Dermis blood vessel endothelial cell (primary cell): Measurements from ENCODE around the gene BATF3. TPM values are rescaled to one million over a fixed set of nuclear protein-coding genes. Genes with fewer than 3 reads are reported as not detected.
"Not testable (repeated sequence)": the region's sequence is repeated elsewhere in the genome, so short reads cannot be mapped to it uniquely, and the experiment has no call there.

Experiments used
- DNase-seq: peaks from one replicate; pipeline ENCODE4 v3.0.0; 2010
- total RNA-seq: library from RNA; depleted of rRNA; stranded (reverse); fragments of >200 nt; gene quantifications from 2 replicates; pipeline ENCODE4 v1.2.3, GENCODE V29; 2014

BATF3 gene
- total RNA-seq, 1 donor from 2014 or later: 2.4 TPM

DNA sequence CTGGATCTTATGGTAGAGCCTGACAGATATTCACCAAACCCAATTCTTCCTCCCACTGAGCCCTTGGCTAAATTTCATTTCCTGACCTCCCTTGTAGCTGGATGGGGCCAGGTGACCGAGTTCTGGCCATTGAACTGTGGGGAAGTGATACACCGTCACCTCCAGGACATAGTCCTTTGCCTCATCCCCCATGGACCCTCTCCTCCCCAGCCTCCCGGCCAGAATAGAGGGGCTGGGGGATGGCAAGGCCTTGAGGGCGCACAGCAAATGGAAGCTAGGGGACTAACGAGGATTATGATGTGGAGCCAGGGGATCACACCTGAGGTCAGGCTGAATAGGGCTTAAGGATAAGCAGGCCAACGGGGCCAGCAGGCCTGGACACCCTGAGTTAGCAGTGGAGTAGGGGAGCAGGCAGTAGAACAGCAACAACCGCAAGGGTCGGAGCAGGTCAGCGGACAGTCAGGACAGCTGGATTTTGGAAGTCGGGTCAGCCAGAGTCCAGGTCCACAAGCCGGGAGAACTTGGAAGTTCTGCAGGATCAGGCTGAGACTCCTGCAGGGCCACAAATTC, 15.0 kb downstream of the BATF3 start:
- DNase-seq: no peak

DNA sequence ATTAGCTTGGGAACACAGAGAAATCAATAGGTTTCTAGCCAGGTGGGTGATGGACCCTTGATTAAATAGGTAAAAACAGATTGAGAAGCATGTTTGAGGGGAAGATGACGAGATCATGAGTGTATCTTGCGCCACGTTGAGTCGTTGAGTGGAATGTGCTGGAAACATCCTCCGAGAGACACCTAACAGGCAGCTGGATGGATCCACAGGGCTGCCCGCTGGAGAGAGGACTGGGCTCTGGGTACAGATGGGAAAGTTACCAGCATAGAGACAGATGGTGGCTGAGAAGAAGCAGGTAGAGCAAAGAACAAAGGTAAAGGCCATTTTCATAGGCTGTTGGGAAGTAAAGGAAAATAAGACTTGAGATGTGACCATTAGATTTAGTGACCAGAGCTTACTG, 15.6 kb downstream of the BATF3 start:
- DNase-seq: no peak

DNA sequence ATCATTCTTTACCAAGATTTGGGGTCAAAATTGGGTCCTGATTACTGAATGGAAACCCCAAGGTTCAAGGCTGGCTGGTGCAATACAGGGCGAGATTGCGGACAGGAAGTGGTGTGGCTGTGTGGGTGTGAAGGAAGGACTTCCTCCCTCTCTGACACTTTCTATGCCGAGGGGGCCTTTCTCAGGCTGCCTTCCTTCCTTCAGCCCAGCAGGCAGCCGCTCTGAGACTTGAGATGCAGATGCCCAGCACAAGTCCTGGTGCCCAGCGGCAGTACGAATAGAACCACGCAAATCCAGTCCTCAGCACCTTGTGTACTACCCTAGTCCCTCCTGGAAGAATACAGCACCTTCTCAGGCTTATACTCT, 16.3 kb downstream of the BATF3 start:
- no peak for DNase-seq

DNA sequence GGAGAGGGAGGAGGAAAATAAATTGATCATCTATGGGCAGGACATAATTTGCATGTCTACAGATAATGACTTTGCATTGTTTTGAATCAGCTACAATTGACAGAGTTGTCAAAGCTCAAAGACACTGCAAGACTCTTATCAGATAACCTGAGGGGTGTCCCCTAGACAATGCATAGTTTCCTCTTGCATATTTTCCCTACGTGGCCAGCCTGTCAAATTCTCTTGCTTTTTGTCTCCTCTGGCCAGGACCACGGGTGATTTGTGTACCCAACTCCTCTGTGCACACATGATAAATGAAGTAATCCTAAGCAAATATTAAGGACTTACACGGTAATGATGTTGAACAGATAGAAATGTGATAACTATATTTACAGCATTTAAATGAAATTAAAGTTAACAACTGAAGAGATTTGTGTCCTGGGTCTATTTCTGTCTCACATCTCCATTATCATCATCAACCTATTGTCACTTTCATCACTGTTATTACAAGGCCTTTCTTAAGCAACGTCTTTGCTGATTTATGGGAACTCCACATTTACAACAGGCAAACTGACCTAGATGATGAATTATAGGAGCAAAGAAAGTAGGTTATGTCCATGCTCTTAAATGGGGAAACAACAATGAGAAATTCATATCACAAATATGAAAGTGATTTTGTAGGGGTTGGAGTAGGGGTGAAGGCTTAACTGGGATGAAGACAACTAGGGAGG, 18.8 kb downstream of the BATF3 start:
- DNase-seq: no peak

DNA sequence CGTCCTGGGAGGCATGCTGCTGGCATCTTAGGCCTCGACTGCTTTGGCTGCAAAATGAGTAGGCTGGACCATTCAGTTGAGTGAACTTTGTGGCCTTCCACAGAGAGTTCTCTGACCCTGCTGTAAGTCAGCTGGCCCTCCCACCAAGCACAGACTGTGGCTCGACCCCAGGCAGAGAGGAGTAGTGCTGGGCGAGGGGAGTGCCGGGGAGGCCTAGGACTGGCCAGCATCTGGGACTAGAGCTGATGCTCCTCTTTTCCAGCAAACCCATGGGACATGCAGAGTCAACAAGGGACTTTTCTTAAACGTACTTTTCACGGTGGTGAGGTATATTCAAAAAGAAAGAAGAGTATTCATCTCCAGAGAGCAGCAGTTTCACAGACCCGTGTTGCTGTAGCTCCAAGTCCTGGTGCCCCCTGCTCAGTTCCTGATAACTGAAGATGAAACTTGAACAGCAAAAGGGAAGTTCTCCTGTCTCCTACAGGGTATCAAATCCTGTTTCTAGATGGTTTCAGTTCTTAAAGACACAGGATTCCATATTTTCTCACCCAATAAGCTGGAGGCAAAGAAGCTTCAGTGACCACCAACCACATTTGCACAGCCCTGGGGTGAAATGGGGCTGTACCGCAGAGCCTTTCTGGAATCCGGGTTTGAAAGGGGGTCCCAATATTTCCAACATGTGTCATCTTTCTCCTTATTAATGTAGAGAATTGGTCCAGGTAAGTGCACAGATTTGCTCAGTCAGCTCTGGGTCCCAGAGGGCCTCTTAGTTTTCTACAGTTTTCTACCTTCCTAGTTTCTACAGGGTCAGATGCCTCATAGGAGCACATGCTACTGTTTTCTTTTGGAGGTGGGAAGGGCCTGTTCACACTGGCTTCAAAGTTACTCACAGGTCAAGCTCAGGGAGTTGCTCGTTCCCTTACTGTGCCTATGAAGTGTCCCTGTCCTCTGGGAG, 20.9 kb downstream of the BATF3 start:
- no peak for DNase-seq

DNA sequence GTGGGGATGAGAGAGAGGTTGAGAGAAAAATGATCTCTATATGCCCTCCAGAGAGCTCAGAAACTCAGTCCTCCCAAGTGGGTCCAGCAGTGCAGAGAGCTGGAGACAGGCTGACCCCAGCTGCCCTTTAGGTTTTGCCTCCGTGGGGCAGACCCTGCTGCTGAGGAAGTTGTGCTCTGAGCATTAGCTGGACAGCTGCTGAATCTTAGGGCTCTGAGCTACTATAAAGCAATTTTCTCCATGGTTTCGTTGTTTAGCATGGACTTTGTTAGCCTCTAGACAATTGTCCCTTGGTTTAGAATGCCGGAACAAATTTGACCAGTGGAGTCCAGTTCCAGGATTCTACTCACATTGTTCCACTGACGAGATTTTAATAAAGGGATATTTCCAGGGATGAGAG, 22.1 kb downstream of the BATF3 start:
- DNase-seq: no peak

DNA sequence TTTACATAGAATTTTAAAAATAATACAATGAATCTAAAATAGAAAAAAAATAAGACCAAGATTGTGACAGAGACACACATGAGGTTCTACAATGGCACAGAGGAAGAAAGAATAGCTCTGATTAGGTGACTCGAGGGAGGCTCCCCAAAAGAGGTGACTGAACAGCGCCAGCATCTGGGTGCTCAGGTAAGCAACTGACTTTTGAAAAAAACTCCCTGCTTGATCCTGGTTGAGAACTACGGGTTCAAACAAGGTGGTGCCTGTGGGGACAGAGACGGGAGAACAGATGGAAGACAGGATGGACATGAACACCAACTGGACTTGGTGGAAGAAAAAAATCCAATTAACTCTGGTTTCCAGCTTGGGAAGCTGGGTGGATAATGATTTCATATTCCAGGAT, 22.5 kb downstream of the BATF3 start:
- DNase-seq: no peak

DNA sequence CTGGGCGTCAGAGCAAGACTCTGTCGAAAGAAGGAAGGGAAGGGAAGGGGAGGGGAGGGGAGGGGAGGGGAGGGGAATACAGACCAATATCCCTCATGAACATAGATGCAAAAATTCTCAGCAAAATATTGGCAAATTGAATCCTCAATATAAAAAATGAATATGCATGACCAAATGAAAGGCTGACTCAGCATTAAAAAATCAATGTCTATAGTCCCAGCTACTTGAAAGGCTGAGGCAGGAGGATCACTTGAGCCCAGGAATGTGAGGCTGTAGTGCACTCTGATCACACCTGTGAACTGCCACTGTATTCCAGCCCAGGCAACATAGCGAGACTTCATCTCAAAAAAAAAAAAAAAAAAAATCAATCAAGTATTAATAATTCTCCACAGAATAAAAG, 24.0 kb downstream of the BATF3 start:
- no peak for DNase-seq

DNA sequence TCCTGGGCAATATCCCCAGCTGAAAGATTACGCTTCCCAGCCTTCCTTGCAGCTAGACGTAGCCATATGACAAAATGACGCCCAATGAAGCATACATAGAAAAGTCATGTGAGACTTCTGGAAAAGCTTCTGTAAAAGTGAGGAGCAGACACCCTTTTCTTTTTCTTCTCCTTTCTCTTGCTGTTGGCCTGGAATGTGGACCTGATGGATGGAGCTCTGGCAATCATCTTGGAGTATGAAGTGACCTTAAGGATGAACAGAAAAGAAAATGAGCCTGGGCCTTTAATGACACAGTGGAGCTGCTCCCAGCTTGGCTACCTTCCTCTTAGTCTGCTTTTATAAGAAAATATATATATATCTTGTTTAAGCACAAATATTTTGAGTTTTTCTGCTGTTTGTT, 24.8 kb downstream of the BATF3 start:
- no peak for DNase-seq

DNA sequence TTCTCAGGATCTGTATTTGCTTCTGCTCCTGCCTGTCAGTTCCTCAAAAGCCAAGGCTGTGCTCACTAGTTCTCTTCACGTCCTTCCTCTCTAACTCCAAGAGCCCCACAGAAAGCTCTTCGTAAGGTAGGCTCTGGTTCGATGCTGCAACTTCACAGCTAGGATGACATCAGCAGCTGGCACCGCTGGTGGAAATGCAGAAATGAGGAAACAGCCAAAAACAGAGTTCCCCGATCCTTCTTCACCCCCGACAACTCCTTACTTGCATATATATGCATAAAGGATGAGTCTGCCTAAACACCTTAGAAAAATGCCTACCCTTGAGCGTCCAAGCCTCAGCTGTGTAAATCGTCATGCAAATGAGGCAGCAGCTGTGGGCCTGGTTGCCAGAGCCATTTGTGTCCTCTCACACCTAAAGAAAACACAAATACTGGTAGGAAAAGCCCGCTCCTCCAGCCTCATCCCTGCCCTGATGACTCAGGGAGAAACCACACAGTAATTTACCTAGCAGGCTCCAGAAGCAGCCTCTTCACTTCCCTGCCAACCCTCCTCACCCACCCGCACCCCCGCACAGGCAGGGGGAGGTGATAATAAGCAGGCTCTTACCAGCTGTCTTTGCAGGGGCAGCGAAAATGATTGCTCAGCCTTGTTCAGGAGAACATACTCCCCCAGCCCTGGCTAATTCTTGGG, 28.2 kb downstream of the BATF3 start:
- no peak for DNase-seq

DNA sequence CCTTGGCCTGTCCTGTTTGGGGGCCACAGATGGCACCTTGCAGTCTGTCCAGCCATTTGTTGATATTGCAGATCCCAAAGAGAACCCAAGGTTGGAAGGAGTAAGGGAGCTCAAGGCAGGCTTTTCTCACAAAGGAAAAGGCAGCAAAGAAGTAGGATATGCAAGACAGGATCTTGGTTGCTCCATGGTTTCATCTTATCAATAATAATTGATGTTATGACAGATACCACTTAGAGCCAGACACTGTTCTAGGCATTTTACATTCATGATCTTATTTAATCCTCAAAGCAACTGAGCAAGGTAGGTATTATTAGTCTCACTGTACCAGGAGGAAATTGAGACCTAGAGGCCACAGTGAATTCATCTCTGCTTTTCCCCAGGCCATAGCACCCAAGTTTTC, 28.8 kb downstream of the BATF3 start:
- DNase-seq: no peak

DNA sequence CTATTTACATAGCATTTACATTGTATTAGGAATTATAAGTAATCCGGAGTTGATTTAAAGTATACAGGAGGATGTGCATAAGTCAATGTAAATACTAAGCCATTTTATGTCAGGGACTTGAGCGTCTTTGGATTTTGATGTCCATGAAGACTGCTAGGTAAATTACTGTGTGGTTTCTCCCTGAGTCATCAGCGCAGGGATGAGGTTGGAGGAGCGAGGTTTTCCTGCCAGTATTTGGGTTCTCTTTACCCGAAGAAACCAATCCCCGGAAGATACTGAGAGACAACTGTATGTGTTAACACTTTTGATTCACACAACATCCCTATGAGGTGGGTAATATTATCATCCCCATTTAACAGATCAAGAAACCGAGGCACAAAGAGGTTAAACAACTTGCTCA, 29.3 kb downstream of the BATF3 start:
- DNase-seq: no peak

DNA sequence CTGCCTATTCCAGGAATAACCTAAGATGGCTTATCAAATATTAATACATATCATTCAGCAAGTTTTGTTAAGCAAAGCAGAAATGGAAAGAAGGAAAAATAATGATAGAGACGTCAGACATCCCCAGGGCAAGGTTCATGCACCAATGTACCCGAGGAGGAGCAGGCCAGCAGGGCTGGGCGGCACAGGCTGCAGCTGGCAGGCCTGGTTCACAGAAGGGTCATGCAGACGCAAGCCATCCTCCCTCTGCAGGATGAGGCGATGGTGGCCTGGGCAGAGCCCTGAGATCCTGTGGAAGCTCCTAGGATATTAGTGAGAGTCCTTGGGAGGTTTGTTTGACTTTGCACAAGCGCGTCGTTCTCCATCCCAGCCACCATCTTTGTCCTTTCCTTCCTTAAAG, 30.0 kb downstream of the BATF3 start:
- no peak for DNase-seq

DNA sequence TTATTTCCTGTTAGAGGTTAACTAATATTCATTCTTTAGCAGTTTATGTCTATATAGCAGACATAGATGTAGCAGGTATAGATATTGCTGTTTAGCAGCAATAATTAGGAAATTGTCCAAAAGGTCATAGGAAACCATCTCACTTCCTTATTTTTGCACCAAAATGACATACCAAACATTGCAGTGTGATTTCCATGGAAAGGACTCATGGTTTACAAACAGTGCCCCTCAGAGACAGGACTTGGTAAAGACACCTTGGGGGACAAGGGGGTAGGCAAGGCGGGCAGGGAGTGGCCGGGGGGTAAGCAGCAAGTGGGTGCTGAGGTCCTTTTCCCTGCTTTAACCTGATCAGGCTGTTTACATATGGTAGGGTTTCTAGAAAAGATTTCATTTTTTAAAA, 30.5 kb downstream of the BATF3 start:
- peak; percentile 75 for DNase-seq

DNA sequence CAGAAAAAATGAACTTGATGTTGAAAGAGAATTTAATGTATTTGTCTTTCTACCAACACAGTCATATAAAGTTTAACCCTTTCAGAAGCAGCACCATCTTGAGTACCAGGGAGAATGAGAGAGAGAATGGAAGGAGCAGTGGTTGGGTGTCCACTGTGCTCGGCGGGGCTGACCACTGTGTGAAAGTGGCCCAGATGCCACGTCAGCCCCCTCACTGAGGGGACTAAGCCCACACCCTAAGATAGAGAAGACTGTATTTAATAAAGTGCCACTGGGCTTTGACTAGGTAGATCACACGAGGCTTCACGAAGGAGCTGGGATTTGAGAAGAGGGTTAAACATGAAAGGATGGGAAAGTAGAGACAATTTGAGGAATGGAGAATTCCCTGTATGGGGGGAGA, 31.2 kb downstream of the BATF3 start:
- DNase-seq: no peak

DNA sequence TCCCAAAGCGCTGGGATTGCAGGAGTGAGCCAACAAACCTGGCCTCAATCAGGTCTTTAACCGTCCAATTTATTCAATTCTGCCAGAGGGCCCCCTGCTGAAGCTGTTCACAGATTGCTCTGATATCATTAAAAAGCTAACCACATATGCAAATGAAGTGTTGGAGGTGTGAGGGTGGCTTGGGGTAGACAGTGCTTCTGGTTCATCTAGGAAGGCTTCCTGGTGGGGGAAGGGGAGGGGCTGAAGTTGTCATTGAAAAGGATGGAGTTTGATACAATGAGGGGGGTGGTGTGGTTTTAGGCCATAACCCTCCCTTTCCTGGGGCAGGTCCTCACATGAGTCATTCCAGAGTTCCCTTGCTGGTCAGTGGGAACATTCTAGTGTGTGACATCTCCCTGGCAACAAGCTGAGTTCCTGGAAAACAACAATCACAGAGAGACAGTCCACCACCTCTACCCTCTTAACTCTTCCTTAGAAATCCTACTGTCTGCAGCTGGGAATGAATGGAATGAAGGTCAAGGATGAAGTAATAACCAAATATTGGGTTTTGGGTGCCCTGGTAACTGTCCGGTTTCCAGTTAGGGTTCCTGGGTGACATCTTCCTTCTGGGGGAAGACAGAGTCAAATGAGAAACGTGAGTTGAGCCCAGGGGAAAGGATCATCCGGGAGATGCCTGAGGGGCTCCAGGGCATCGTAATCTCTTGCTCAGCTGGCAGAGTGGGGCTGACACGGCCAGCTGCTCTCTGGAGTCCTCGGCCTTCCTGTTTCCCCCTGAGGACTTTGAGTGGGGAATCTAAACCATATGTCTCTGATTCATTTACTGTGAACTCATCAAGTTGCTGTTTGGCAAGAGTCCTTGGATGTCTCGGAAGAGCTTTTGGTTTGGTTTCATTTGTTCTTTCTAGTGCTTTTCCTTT, 32.2 kb downstream of the BATF3 start:
- peak; percentile 94 for DNase-seq

DNA sequence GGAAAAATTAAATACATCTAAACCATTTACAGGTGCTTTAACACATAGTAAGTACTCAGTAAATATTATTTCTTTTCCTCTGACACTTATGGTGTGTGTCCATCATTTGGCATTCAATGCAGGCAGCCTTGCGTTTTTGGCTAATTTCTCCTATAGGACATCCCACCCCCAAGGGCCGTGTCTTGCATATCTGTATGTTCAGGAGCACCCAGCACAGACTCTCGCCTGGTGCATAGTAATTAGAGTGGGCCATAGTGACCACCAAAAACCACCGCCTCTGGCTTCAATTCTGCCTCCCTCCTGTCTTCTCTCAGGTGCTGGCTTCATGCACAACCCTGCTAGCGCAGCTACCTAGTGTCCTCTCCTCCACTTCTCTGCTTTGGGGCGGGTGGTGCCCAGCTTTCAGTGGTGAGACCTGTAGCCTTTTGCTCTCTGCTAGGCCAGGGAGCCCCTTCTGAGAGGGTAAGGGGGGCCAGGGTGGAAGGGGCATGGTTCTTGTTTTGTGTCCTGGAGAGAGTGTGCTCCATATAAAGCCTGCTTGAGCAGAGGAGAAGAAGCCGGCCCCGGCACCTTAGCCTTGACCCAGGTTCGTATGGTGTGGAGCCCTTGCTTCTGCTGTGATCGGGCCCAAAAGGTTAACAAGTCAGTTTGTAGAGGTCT, 33.4 kb downstream of the BATF3 start:
- DNase-seq: no peak

DNA sequence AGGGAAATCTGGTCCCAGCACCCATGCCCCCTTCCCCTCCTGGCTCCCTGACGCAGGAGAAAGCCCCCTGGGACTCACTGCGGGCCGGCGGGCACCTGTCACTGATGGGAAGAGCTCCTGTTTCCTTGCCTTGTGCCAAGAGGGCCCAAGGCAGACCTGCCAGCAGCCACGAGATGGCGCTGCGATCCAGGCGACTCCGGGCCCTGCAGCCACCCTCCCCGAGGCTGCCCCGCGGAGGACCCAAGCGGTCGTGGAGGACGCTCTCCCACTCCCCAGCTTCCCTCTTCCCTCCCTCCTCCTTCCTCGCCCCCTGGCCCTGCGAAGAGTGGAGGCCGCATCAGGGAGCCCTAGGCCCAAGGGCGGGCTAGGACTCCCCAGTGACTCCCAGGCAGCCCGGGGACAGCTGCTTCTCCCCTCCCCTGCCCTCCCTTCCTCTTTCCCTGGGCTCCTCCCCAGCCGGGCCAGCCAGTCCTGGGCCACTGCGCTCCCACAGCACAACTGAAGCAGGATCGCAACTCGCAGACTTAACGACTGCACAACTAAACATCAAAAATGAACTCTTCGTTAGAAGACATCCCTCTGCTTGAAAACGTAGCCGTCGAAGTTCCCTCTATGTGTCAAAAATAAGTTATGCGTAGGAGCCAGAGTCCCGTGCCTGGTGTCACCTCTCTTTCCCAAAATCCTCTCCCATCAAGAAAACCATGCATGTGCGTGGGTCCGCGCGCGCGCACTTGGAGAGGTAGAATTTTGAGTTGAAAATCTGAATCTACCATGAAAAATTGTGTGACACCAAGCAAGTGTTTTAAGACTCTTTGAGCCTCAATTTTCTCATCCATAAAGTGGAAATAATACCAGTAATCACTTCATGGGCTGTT, 34.2 kb downstream of the BATF3 start:
- DNase-seq: peak; percentile 90

DNA sequence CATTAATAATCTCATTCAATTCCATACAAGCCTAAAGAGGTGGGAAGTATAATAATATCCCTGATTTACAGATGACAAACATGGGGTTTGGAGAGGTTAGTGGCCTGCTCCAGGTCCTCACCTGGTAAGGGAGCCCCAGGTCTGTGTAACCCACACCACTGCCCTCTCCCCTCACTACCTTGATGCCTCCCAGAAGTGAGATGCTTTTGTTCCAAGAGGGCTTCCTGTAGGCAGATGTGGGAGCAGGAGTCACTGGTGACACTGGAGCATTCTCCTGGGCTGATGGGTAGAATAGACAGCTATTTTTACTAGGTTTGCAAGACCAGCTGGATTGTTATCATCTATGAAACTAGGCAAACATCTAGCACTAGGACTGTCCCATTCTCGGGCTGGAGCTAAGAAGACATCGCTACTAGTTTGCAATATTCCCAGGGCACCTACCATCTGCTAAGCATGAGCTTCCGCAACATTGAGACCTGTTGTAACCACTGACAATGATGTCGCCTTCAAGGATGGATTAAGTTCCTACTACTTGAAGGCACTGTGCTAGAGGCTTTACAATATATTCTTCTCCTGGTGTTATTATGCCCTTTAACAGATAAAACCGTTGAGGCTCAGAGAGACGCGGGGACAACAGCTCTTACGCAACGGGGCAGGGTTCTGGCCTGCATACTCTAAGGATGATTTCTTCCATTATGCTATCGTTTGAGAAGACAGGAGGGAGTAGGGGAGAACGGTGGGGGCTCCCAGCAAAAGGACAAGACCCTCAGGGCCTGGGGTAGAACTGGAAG, 35.0 kb downstream of the BATF3 start:
- DNase-seq: no peak

DNA sequence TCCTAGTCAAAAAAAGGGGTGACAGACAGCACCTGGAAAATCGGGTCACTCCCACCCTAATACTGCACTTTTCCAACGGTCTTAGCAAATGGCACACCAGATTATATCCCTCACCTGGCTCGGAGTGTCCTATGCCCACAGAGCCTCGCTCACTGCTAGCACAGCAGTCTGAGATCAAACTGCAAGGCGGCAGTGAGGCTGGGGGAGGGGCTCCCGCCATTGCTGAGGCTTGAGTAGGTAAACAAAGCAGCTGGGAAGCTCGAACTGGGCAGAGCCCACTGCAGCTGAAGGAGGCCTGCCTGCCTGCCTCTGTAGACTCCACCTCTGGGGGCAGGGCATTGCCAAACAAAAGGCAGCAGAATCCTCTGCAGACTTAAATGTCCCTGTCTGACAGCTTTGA, 41.4 kb downstream of the BATF3 start:
- DNase-seq: not testable (repeated sequence)
